Epithelial cell of proximal tubule (primary cell): Measurements from ENCODE around the gene NRP1. TPM values are rescaled to one million over a fixed set of nuclear protein-coding genes. Genes with fewer than 3 reads are reported as not detected.
"Not testable (repeated sequence)": the region's sequence is repeated elsewhere in the genome, so short reads cannot be mapped to it uniquely, and the experiment has no call there.

ENCODE experiments used
- DNase-seq: peaks from one replicate; pipeline ENCODE4 v3.0.0-alpha.2; 2011; ENCODE audit warnings: low read depth
- H3K4me3 ChIP-seq: 2 replicates; pipeline ENCODE4 v1.5.1; 2011; ENCODE audit warnings: low read depth, mild to moderate bottlenecking, low read length
- total RNA-seq: library from RNA; depleted of rRNA; stranded (reverse); fragments of >200 nt; gene quantifications from 2 replicates; pipeline ENCODE4 v1.2.3, GENCODE V29; 2015
- TF ChIP-seq, protein P1 (sequence below): conservative IDR thresholded peaks from 2 replicates; pipeline ENCODE4 v1.5.1; 2012; ENCODE audit warnings: low read depth, mild to moderate bottlenecking, low read length

Gene NRP1
- 62.7 and 89.4 TPM in 2 replicates for total RNA-seq

DNA sequence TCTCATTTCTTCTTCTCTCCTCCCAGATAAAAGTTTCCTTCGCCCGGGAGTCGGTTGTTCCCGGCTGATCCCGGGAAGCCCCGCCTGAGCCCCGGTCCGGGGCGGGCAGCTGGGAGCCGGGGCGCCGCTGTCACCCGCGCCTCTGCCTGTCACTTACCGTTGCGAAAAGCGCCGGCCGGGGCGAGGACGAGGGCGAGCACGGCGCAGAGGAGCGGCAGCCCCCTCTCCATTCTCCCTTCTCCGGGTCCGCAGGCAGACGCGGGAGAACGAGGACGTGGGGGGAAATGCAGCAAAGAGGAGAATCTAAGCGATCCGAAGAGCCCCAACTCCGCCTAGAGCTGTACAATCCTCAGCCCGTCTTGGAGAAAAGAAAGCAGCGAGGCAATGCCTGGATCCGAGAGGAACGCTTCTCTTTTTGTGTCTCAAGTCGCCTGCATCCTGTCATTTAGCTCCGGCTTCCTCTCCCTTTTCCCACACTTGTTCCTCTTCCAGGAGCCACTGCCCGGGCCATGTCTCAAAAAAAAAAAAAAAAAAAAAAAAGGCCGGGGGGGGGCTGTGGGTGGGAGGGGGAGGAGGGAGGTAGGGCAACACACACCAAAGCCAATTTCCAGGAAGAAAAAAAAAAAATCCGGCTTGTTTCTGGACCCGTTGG is at the start of gene NRP1:
NRP1 (minus strand) TSS at position 515 of the 652 bp plus-strand sequence; CDS start at position 230, 285 bp downstream.
- TF ChIP-seq, protein P1, sequence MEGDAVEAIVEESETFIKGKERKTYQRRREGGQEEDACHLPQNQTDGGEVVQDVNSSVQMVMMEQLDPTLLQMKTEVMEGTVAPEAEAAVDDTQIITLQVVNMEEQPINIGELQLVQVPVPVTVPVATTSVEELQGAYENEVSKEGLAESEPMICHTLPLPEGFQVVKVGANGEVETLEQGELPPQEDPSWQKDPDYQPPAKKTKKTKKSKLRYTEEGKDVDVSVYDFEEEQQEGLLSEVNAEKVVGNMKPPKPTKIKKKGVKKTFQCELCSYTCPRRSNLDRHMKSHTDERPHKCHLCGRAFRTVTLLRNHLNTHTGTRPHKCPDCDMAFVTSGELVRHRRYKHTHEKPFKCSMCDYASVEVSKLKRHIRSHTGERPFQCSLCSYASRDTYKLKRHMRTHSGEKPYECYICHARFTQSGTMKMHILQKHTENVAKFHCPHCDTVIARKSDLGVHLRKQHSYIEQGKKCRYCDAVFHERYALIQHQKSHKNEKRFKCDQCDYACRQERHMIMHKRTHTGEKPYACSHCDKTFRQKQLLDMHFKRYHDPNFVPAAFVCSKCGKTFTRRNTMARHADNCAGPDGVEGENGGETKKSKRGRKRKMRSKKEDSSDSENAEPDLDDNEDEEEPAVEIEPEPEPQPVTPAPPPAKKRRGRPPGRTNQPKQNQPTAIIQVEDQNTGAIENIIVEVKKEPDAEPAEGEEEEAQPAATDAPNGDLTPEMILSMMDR = no peak
- DNase-seq = no peak
- H3K4me3 ChIP-seq = peak within 1 kb of the TSS; percentile 80

DNA sequence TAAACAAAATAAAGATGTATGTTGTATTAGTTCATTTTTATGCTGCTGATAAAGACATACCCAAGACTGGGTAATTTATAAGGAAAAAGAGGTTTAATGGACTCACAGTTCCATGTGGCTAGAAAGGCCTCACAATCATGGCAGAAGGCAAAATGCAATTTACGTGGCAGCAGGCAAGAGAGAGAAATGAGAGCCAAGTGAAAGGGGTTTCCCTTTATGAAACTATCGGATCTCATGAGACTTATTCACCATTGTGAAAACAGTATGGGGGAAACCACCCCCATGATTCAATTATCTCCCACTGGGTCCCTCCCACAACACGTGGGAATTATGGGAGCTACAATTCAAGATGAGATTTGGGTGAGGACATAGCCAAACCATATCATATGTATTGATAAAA is 49.7 kb upstream of the NRP1 start:
- not testable (repeated sequence) for H3K4me3 ChIP-seq, DNase-seq

DNA sequence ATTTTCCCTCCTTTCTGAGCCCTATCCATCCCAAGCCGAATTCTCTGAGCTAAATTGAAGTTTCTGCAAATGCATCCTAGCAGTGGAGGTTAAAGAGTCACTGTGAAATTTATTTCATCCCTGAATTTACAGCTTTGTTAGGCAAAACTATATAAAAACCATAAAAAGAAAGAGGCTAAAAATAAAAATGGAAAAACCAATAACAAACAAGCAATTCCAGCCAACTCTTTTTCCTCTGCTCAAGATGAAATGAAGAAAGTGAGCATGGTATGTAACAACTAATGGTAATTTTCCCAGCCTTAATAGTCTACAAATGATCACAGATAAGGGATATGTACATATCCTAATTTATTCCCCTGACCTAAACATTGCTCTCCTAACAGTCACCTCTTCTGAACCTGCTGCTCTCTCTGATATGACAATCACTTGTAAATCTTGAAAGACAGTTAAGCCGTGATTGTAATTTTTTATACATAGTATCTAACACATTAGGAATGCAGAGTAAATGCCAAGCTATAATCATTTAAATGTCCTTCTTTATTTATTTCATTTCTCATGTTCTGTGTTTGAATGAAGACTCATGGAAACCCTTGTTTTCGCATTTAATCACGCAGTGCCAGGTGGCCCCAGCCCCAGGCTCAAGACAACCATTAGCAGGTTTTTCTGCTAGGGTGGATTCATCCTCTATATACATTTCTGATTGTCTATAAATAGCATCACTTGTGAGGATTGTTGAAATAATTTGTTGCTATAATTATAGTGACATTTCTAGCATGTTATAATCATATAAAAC is 48.6 kb upstream of the NRP1 start:
- TF ChIP-seq, protein P1 = no peak
- no peak for DNase-seq

DNA sequence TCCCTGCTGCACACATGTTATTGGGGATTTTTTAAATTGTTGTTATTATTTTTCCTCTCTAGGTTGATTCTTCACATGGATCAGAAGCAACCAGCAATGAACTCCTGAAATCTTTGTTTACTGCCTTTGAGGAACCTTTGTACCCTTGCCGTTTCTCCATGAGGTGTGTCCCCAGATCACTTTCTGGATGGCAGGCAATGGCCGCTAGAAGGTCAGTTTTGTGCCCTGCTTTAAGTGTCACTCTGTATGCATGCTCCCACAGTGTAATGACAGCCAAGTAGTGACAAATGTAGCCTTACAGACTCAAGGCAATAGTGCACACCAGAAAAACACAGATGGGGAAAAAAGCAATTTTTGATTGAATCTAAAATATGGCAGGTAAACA is 47.7 kb upstream of the NRP1 start:
- DNase-seq = no peak
- TF ChIP-seq, protein P1 = no peak
- H3K4me3 ChIP-seq = no peak overlapping the region

More for the DNA sequence above, 48.6 kb upstream of the NRP1 start:
- no peak overlapping the region for H3K4me3 ChIP-seq

DNA sequence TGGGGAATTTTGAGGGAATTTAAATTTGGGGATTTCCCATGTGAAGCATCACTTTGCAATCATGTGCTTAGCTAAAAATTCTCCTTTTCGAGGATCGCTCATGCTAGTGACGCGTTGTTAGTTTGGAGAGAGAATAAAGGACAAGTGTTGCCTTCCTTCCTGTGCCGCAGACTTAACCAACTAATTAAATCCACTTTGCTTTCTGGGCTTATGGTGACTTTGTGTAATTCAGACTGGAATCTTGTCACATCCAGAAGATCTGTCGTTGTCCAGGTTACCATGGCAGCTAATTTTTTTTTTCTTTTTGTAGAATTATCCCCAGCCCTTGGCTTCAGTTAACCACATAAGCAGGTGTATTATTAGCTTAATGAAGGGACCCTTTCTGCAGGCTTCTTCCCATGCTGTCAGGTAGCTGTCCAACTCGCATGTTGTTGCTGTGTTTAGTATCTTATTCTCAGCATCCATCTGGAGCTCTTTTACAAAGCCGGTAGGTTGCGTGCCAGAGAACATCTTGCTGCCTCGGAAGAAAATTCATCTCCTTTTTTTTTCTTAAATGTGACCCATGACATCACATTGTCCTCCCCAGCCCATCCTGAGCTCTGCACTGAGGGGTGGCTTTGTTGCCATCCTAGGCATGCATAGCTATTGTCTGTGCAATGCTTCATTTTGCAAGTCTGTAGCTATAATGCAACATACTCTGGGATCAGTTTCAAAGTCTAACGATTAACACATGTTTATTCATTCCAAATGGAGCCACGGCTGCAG is 47.2 kb upstream of the NRP1 start:
- no peak for DNase-seq
- TF ChIP-seq, protein P1 = no peak
- no peak overlapping the region for H3K4me3 ChIP-seq

DNA sequence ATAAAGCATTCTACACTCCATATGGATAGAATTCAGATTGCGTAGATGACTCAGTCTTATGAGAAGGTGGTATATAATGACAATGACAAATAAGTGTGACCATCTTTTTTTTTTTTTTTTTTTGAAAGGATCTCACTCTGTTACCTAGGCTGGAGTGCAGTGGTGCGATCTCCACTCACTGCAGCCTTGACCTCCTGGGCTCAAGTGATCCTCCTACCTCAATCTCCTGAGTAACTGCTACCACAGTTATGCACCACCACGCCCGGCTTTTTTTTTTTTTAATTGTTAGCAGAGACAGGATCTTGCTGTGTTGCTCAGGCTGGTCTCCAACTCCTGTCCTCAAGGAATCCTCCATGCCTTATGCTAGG is 43.2 kb upstream of the NRP1 start:
- TF ChIP-seq, protein P1 = no peak
- no peak overlapping the region for H3K4me3 ChIP-seq
- DNase-seq = no peak

DNA sequence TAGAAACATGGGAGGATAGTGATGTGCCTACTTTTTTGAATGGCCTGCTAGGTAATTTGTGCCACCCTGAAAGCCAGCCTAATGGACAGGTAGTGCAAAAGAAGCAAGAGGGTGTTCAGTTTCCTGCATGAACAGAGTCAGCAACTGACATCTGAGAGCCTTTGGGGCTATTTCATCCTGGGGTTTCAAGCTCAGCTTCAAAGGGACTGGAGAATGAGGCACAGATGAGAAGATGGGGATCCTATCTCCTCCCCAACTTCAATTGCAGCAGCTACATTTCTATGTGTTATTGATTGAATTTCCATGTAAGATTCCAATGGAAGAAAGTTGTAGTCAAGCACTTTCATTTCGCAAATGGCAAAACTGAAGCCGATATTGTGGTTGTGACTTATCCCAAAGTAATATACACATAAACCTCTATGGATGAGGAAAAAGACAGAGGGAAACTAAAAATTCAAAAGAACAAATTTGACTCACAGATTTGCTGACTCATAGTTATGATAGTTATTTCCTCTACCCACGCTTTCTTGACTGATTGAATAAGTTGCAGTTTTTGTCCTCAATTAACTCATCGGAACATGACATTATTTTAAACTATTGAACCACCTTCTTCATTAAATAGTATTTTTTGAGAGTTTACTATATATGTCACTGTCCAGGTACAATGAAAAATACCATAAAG is 42.6 kb upstream of the NRP1 start:
- no peak overlapping the region for H3K4me3 ChIP-seq
- TF ChIP-seq, protein P1 = no peak
- no peak for DNase-seq
